ENCODE data around the gene EI24. TPM values are rescaled to one million over a fixed set of nuclear protein-coding genes. Genes with fewer than 3 reads are reported as not detected.

EI24 gene
- total and polyA plus RNA-seq, 2 of the 4 experiments (the other 2 are of a cell fraction) = 89.7 to 95.9 TPM

DNA sequence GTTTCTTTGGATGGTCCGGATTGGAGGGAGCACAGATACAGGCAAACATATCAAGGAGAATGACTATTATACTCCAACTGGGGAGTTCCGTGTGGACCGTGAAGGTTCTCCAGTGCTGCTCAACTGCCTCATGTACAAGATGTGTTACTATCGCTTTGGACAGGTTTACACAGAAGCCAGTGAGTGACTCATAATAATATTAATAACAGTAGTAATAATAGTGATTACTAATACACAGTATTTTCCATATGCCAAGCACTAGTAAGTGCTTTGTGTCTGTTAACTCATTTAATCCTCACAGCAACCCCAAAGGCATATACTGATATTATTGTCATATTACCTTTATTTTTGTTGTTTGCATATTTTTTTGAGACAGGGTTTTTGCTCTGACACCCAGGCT lies 49.1 kb downstream of the EI24 start:
- ATAC-seq (ENCODE audit: low read depth) (no peak), DNase-seq (no peak)
- Histone ChIP-seq H3K9me3 (ENCODE audit: control insufficient read depth, insufficient read depth, low read length) (no peaks in the 10 kb centered on the region), H3K23ac (ENCODE audit: low read depth, low read length) (no peak overlapping the region), H4K8ac (ENCODE audit: low read depth in 2 of 2, low read length in 2 of 2) (no peak overlapping the region), H2BK120ac (ENCODE audit: low read depth, low read length) (no peak overlapping the region), H3K4me3 (ENCODE audit: insufficient read depth, low read depth, low read length) (no peak overlapping the region), H2AK9ac (replicated peaks; ENCODE audit: low read depth, low read length, poor library complexity) (no peak overlapping the region), H3K4ac (ENCODE audit: low read depth, low read length) (no peak overlapping the region), H2BK5ac (ENCODE audit: low read depth, low read length, poor library complexity, severe bottlenecking) (no peak overlapping the region), H2BK20ac (ENCODE audit: low read depth, low read length) (no peak overlapping the region), H3K79me1 (ENCODE audit: low read depth in 1 of 2, low read length in 2 of 2) (peaks cover 6 to 13% of the 10 kb centered on the region in 2 experiments; a peak in 3 of 4 replicates), H3K18ac (ENCODE audit: low read depth, low read length) (no peak overlapping the region), H3K4me2 (ENCODE audit: low read depth, low read length) (no peak overlapping the region), H3K27ac (ENCODE audit: insufficient read depth, low read length) (no peak overlapping the region), H3K4me1 (ENCODE audit: control insufficient read depth, insufficient read depth, low read length) (peaks cover 5% of the 10 kb centered on the region), H2BK15ac (ENCODE audit: low read depth, low read length) (no peak overlapping the region), H2AK5ac (ENCODE audit: low read depth, low read length) (no peak overlapping the region), H4K20me1 (ENCODE audit: insufficient read depth, low read length) (no peaks in the 10 kb centered on the region), H3K9ac (ENCODE audit: low read depth, low read length) (no peak overlapping the region), H3K27me3 (ENCODE audit: control insufficient read depth, insufficient read depth, low read length) (no peaks in the 10 kb centered on the region), H4K5ac (ENCODE audit: low read depth, low read length) (no peak overlapping the region), H4K91ac (ENCODE audit: insufficient read depth, low read depth, low read length) (no peak overlapping the region), H3K14ac (replicated peaks; ENCODE audit: low read depth, low read length) (no peak overlapping the region), H3K36me3 (ENCODE audit: control insufficient read depth, insufficient read depth, low read length) (peaks cover 33% of the 10 kb centered on the region), H3K56ac (ENCODE audit: extremely low read depth, insufficient read depth, low read length) (no peak overlapping the region), H3K9me1 (ENCODE audit: insufficient read depth, low read length) (no peaks in the 10 kb centered on the region), H2AFZ (replicated peaks; ENCODE audit: low read length, poor library complexity) (no peak overlapping the region)
- POLR2A ChIA-PET (ENCODE audit: unreplicated experiment) = no interaction called here
- no peak for TF ChIP-seq BHLHE40 (IDR thresholded peaks at IDR 0.05; ENCODE audit: low read depth, low read length)
- no peak for TF ChIP-seq FOS (IDR thresholded peaks at IDR 0.05; ENCODE audit: low read depth, low read length)
- TF ChIP-seq, protein P1, sequence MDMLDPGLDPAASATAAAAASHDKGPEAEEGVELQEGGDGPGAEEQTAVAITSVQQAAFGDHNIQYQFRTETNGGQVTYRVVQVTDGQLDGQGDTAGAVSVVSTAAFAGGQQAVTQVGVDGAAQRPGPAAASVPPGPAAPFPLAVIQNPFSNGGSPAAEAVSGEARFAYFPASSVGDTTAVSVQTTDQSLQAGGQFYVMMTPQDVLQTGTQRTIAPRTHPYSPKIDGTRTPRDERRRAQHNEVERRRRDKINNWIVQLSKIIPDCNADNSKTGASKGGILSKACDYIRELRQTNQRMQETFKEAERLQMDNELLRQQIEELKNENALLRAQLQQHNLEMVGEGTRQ (IDR thresholded peaks at IDR 0.05; ENCODE audit: low read depth, low read length) = no peak
- TF ChIP-seq MAFK (IDR thresholded peaks at IDR 0.05; ENCODE audit: low read depth, low read length) = no peak
- TF ChIP-seq CHD1 (IDR thresholded peaks at IDR 0.05; ENCODE audit: low read depth, low read length) = no peak
- TF ChIP-seq RFX5 (IDR thresholded peaks at IDR 0.05; ENCODE audit: low read depth, low read length) = no peak
- TF ChIP-seq MXI1 (IDR thresholded peaks at IDR 0.05; ENCODE audit: borderline replicate concordance, low read depth, low read length) = no peak
- no peak for TF ChIP-seq RAD21 (IDR thresholded peaks at IDR 0.05; ENCODE audit: low read length)
- TF ChIP-seq, protein P2, sequence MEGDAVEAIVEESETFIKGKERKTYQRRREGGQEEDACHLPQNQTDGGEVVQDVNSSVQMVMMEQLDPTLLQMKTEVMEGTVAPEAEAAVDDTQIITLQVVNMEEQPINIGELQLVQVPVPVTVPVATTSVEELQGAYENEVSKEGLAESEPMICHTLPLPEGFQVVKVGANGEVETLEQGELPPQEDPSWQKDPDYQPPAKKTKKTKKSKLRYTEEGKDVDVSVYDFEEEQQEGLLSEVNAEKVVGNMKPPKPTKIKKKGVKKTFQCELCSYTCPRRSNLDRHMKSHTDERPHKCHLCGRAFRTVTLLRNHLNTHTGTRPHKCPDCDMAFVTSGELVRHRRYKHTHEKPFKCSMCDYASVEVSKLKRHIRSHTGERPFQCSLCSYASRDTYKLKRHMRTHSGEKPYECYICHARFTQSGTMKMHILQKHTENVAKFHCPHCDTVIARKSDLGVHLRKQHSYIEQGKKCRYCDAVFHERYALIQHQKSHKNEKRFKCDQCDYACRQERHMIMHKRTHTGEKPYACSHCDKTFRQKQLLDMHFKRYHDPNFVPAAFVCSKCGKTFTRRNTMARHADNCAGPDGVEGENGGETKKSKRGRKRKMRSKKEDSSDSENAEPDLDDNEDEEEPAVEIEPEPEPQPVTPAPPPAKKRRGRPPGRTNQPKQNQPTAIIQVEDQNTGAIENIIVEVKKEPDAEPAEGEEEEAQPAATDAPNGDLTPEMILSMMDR (conservative IDR thresholded peaks at IDR 0.05; ENCODE audit: low read depth, low read length) = no peak
- TF ChIP-seq NFE2L2 (IDR thresholded peaks at IDR 0.05; ENCODE audit: low read depth, low read length) = no peak
- CTCF ChIA-PET = interaction anchor here (0.6 kb wide), 1 partner anchor 12 kb away, joined by 3 read pairs; no protein-coding TSS in a partner anchor
- BruUV-seq (replicated peaks) = no TSS peak
- no CpG with 5 or more reads among the region's 4 CpGs for WGBS, 2 experiments (ENCODE audit: extremely low coverage in 2 of 2, insufficient read length in 1 of 2)
- dilution Hi-C loops (cut with HindIII; ENCODE audit: low sequenced_read_pairs, unreplicated experiment) (no loop called here), in situ Hi-C loops (cut with MboI; ENCODE audit: low sequenced_read_pairs) (no loop called here), intact Hi-C loops (cut with micrococcal nuclease) (no loop called here)

All from IMR-90 (cell line).